C4-2B (cell line): ENCODE results near the gene HLA-G.

Experiments
- ZFX ChIP-seq: fragments of 450-650 bp; IDR thresholded peaks from 2 replicates; pipeline ENCODE4 v1.6.1; 2017
- TF ChIP-seq, protein P1 (sequence below): fragments of 450-650 bp; conservative IDR thresholded peaks from 2 replicates; pipeline ENCODE4 v1.5.1; 2017; ENCODE audit warnings: mild to moderate bottlenecking

DNA sequence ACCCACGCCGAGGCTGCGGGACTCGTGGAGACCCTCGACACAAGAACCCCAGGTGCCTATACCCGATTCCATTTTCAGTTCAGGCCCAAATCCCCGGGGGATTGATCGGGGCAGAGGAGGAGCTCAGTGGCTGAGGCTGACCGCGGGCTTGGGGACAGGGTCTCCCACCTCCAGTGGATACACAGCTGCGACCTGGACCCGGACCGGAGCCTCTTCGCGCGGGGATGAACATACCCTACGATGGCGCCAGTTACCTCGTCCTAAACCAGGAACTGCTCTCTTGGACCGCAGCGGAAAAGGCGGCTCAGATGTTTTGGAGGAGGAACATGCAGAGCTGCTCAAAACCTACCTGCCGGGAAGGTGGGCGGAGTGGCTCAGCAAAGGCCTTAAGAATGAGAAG, 27.4 kb upstream of the HLA-G start:
- TF ChIP-seq, protein P1, sequence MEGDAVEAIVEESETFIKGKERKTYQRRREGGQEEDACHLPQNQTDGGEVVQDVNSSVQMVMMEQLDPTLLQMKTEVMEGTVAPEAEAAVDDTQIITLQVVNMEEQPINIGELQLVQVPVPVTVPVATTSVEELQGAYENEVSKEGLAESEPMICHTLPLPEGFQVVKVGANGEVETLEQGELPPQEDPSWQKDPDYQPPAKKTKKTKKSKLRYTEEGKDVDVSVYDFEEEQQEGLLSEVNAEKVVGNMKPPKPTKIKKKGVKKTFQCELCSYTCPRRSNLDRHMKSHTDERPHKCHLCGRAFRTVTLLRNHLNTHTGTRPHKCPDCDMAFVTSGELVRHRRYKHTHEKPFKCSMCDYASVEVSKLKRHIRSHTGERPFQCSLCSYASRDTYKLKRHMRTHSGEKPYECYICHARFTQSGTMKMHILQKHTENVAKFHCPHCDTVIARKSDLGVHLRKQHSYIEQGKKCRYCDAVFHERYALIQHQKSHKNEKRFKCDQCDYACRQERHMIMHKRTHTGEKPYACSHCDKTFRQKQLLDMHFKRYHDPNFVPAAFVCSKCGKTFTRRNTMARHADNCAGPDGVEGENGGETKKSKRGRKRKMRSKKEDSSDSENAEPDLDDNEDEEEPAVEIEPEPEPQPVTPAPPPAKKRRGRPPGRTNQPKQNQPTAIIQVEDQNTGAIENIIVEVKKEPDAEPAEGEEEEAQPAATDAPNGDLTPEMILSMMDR: no peak
- no peak for TF ChIP-seq ZFX
